ENCODE results near the gene CAPN10.

- TF ChIP-seq CTCF (IDR thresholded peaks at IDR 0.05) (no peak), MAX (CRISPR knock-in tag; IDR thresholded peaks at IDR 0.05) (no peak), HMGXB4 (CRISPR knock-in tag; IDR thresholded peaks at IDR 0.05) (no peak), ESRRA (CRISPR knock-in tag; IDR thresholded peaks at IDR 0.05; ENCODE audit: borderline replicate concordance) (no peak), NFATC4 (CRISPR knock-in tag; IDR thresholded peaks at IDR 0.05) (no peak), TCF7 (CRISPR knock-in tag; IDR thresholded peaks at IDR 0.05; ENCODE audit: low read depth) (no peak), USF2 (CRISPR knock-in tag; IDR thresholded peaks at IDR 0.05) (no peak), JUN (CRISPR knock-in tag; IDR thresholded peaks at IDR 0.05) (no peak), ELF4 (CRISPR knock-in tag; IDR thresholded peaks at IDR 0.05; ENCODE audit: low read depth) (no peak), MYBL2 (CRISPR knock-in tag; IDR thresholded peaks at IDR 0.05) (no peak), NFYB (CRISPR knock-in tag; conservative IDR thresholded peaks at IDR 0.05; ENCODE audit: low read depth) (no peak), ATF6 (CRISPR knock-in tag; IDR thresholded peaks at IDR 0.05) (no peak)
These were observed 10.5 kb upstream of the CAPN10 start for GRCh38 chr2:240576036-240576435.
